Activated CD4-positive, alpha-beta T cell treated with anti-CD3 and anti-CD28 coated beads, Interleukin-10, Interleukin-2, amounts not matched to agents 100 ng/mL and 50 ng/mL, durations not matched to agents 16 hours and 8 hours (primary cell): ENCODE data around the gene BCOR.

ENCODE experiments used
- DNase-seq: peaks from one replicate; pipeline ENCODE4 v3.0.0-alpha.2; 2020

The BCOR gene

DNA sequence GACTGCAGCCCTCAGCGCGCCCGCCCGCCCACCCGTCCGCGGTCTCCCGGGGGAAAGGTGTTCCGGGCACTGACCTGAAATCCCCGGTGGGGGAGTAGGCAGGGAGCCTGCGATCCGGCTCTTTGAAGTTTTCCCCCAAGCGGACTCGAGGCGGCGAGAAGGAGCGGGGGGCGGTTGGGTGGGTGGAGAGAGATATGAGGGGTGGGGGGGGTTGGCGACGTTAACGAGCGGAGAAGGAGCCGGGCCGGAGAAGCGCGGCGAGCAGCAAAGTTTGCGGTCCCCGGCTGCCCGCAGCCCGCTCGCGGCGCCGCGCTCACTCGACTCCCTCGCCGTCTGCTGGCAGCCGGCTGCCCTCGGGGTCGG is 636 bp downstream of the BCOR start:
- DNase-seq: no peak

DNA sequence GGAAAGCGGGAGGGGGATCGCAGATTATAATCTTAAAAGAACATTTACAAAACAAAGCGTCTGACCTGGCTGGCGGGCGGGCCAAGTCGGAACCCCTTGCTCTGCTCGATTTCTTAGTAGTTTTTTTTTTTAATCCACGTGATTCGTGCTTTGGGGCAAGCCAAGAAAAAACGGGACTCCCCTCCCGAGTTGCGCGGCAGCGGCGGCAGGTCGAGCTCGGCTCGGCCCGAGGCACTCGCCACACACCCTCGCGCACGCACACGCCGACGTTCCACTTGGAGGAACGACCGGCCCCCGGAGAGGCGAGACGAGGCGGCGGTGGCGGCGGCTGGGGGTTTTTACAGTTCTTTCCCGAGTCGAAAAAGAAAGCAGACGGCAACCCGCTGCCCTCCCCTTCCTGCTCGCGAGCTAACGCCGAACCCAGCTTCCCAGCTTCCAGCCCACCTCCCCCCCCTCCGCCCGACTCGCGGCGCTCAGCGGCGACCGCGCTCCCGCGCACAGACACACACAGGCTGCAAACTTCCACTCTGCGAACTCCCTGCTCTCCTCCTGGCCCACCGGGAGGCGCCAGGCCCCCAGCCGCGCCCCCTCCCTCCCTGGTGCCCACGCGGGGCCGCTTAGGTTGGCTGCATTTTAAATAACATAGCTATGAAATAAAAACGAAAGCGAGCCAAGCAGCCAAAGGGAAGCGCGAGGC is 1.2 kb downstream of the BCOR start:
- peak; percentile 57 for DNase-seq

DNA sequence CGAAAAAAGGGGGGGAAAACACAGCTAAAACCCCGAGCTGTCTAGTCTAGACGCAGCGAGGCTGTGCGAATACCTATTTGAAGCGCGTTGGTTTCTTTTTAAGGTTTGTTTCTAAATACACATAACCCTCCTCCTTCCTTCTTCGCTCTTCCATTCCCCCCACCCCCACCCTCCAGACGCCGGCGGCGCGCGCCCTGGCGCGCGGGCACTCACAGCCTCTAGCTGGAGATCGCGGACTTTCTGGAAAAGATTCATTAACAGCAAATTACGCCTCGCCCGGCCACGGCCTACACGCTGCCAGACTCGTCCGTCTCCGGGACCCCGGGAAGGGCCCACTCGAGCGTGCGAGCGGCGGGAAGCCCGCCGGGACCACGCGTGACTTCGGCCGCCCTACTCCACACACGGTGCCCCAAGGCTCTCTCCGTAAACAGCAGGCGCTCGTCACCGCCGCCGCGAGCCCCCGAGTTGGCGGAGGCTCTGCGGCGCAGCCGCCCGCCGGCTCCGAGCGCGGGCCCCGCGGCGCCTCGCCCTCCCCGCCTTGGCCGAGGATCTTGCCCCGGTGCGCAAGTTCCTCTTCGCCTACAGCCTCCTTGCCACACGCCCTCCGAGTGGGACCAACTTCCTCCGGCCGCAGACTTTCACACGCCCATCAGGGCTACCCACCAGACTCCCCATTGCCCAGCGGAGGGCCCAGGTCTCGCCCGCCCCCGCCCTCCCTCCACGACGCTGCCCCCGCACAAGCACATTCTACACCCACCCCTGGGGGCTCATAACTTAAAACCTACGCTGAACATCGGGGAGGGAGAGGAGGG is 2.0 kb downstream of the BCOR start:
- DNase-seq: peak; percentile 51

DNA sequence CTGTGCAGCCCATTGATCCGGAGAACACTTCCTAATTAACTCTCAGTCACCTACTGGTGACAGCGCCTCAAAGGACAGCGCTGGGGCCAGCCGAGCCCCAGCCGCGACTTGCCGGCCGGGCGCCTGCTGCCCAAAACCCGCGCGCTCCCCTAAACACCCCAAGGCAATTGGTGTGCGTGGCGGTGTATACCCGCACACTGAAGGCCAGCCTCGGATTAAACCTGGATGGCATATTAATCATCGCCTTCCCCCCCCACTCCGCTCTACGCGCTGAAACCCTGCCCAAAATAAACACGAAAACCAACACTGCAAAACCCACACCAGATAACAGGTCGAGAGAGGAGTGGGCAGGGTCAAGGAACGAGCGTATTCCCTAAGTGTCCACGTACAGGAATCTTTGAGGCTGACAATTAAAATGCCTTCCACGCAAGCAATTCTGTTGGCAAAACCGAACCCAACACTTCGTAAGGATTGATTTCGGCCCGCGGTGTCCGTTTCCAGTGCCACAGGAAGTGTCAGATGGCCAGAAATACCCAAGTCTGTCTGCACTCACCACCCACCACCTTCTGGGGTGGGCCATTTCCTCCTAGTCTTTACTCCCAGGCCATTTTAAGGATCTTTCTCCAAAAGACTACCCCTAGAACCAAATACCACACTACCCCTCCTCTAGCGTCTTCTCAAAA is 2.7 kb downstream of the BCOR start:
- DNase-seq: no peak

DNA sequence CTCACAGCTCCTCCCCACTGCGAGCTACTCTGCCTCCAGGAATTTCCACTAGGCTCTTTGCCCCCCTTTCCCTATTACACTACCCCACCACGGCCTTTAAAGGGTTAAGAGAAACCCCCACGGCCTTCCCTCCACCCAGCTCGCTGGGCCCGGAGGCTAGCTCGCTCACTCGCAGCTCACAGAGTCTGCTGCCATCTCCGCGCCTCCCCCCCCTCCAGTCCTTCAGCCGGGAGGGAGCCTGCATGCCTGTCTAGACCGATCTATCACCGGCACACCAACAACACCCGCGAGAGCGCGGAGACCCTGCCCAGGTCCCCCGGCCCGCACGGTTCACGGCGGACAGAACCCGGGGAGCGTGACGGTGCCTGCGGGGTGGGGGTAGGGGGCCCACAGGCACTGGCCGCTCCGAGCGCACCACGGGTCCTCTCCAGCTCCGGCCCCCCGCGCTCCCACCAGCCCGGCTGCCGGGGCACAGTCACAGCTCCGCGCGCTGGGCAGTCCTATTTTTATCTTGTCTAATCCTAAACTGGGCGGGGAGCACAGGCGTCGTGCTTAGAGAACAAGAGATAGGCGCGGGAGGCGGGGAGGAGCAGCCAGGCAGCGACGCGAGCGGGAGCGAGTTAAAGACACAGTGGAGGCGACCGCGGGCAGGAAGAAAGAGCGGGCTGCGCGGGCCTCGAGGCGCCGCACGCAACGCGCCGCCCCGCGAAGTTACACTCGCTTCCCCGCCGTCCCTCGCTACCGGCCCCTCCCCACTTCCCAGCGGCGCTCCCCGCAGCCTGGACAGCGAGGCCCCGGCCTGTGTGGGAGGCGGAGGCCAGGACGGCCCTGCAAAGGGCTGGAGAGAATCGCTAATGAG is 3.5 kb downstream of the BCOR start:
- DNase-seq: peak; percentile 46

DNA sequence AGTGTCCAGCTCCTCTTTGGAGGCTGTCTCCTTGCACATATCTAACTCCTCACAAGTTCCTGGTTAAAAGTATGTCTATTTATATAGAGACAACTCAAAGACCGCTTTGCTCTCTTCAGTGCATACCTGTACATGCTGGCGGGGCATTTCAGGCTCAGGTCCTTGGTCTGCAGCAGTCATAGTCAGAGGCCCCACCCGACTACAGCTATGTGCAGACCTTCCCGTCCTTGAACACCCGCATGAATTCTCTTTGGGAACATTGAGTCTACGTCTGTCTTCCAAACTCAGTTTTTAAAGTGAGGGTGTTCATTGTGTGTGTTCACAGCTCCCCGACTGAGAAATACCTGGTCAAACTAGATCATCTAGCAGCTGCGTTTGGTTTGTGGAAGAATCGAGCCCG is 4.2 kb downstream of the BCOR start:
- DNase-seq: no peak

DNA sequence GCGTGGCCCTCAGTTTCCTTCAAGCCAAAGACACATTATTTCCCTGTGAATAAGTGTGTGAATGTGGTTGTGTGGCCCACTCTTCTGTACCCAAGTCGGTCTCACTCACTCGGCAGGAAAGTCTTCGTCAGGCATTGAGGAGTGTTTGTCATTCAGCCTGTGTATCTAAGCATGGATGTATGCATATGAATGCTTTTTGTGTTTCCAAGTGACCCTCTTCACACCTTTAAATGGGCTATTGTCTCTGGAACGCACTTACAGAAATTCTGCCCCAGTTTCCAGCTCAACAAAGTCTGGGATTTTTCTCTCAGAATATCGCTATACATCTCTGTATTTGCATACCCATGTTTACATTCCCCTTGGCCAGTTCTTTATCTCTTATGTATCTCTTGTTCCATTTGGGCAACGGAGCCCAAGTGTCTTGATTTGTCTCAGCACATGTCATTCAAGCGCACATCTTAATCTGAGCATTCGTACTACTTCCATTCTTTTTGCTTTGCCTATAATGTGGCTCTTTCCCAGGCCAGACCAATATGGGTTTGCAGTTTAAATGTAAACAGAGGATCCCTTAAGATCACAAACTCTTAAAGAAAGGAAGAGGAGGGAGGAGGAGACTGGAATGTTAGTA is 4.8 kb downstream of the BCOR start:
- DNase-seq: no peak

DNA sequence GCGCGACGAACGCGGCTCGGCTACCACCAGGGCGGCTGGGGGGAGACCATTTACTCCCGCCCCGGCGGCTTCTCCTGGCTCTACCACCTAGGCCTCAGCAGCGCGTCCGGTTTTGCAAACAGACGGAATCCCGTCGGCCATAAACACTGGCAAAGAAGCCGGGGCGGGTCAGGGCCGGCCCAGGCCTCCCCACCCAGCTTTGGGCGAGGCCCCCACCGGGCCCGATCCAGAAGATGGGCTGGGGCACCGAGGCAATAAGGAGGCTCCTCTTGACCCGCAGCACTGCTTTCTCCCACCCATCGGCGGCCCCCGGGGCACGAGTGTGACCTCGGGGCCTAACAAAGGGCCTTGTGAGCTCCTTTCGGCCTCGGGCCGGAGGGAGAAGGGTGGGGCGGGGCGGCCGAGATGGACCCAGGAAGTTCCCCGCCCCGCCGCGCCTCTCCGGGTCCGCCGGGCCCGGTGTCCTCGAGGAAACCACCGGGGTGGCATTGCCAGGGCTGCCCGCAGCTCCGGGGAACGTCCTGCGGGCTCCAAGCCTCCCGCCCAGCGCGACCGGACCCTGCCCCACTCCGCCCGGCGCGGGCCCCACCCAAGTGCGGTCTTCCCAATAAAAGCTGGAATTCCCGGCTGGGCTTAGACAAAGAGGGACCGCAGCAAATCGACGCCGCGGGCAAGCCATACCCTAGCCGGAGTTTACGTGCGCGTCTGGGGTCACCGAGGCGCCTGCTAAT is 5.9 kb downstream of the BCOR start:
- DNase-seq: no peak

DNA sequence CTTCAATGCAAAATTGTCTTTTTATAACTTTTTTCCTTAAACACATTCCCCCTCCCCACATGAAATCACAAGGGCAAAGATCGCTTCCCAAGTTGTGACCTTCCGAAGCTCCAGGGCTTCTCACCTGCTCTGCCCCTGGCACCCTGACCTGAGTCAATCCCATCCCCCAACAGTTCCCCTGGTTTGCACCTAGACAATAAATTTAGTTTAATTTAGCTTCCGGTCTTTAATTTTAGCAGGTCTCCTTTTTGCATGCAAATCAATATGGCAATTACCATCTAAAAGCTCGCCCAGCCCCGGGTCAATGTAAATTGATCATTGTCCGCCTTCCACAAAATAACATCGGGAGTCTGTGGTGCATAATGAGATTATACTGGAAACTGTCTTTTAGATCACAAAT is 6.8 kb downstream of the BCOR start:
- no peak for DNase-seq

DNA sequence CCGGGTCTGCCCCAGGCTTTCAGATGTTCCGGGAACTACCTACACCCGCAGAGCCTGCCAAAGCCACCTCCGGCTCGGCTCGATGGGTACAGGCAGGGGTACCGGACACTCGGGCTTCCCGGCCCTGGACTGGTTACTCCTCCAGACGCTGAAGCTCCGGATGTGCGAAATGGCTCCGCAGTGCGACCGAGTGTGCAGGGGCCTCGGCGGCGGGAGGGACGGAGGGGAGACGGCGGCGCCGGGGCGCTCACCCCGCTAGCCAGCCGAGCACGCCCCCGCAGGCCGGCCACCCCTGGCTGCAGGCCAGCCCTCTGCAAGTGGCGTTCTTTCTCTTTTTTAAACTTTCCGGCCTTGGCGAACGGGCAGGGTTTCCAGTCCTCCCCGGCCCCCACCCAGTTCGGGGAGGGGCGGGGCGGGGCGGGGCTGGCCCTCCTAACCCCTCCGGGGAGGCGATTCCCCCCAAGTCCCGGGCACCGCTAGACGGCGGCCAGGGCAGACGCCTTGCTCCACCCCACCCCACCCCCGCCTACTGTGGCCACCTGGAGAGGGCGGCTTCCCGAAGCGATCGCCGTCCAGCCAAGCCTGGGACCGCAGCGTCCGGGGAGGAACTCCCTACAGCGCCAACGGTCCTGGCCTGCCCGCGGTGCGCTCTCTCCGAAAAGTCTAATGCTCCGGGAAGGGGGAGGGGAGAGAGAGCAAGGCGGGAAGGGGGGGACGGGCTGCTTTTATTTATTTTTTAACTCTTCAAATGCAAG is 7.5 kb downstream of the BCOR start:
- no peak for DNase-seq

DNA sequence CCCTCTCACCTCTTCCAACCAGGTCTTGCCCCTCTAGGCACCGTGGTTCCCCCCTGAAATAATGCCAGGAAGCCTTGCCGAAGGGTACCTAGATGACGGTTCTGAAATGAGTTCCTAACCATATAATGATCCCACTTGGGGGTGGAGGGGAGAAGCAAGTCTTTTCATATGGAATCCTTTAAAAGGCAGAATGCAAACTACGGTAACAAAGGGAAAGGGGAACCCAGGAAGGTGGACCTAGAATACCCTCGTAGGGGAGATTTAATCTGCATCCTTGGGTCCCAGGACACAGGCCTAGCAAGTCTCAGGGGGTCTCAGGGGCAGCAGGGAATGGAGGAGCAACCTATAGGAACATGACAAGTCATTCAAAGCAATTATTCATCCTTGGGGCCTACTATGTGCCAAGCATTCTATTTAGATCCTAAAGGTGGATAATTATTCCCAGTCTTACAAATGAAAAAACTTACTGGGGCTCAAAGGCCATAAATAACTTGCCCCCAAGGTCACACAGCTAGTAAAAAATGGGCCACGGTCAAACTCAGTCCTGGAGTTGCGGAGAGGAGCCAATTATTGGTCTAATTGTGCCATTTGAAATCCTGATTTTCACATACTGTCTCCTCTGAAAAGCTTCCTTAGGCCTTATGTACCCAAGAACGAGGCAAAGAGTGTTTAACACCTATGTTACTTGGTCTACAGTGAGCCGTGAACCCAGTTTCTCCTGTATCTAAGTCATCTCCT is 8.8 kb downstream of the BCOR start:
- DNase-seq: no peak

DNA sequence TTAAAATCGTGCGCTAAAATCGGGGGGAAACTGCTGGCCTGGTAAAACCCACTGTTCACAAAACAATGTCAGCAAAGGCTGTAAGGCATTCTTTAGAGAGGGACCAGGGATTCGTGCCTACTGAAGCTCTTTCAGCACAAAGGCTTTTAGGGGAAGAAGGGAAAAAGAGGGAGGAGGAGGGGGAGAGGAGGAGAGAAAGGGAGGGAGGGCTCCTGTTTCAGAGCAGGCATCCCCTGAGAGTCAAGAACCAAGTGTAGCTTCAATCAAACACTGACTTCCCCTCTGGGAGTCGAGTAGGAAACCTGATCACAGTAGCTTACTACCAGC is 9.5 kb downstream of the BCOR start:
- no peak for DNase-seq

DNA sequence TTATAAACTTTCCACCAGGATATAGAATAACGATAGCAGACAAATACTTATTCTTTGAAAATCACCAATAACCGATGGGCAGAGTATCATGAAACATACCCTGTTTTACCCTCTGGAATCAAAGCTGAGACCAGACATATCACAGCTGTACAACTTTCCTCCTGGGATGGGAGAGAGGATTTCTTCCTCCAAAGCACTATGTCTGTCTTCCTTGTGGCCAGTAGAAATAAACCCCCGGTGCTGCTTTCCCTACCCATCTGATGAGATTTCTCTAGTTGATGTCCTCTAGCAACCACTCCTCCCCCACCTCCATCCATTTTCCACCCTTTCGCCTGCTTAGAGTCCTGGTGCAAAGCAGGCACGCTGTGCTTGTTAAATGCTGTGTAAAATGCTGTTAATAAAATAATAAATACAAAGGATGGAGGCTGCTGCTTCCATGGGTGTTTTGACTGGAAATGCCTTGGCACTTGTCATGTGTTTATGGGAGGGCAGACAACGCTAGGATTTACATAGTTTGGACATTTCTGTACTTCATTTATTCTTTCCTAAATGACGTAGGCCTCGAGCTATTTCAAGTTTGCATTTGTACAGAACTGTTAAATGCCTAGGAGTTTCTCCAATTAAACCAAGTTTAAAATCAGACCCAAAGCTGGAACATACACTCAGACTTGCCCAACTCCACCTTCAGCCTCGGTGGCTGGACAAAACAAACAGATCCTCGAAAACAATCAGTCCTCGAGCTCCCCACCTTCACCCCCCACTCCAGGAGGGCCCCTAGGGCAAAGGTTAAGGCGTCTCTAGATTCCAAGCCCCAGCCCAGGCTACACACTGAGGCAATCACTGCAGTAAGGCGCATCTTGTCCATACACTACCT is 10.1 kb downstream of the BCOR start:
- DNase-seq: no peak

DNA sequence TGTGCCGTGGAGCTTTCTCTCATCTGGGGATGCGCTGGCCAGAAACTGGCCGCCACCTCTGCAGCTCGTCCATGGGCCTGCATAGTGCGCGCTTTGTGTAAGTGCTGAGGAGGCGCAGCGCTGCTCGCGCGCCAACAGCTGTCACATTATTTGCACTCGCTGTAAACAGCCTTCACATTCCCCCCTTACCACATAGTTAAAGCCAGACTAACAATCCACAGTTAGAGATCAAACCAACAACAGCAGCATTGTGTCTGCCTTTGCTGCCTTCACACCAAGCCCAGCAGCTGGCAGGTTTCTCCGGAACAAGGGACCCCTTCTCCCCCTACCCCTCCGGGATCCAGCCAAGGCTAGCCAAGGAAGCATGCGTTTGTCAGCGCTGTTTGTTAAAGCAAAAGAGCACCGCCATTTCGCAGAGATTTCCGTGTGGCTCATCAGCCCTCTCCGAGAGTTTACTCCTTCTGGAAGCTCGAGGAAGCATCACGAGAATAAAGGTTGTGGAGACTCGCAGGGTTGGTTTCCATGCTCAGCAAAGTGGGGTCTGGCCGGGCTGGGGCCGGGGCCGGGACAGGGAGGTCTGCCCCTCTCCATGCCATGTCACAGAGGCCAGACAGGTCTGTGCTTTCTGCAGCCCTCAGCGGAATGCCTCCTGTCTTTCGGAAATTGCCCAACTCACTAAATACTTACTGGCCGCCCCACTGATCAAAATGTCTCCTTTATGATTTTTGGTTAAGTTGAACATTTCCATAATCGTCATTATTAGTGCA is 11.0 kb downstream of the BCOR start:
- no peak for DNase-seq

DNA sequence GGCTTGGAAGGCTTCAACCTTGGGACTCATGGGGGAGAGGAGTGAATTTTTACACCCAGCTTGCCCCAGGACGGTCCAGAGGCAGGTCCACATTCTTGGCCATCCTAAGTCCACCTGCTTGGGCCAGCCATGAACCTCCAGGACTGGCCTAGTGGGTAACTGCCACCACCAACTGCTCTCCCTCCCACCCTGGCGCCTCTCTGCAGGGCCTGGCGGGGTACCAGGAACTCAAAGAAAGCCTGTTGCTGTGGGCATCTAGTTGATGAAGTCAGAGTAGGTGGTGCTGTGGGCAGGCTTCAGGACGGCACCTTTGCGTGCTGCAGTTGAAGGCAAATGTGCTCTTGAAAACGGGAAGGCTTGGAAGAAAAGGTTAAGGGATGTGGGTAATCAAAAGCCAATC is 12.0 kb downstream of the BCOR start:
- no peak for DNase-seq

DNA sequence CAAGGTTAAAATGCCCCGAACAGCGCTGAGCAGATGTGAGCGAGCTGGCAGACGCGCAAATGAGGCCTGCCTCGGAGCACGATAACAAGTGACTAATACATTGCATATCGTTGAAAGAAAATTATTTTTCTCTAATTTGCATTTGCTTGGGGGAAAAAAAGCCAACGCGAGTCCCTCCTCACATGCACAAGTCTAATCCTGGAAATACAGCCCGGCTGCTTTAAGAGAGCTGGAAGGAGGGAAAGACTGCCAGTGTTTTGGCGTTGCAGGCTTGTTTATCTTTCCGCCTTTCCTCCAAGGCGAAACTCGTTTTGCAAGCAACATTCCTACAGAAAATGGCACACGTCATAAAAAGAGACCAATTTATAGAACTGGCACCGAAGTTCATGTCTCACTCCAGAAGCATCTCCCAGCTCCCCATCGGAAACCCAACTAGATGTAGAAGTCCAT is 12.6 kb downstream of the BCOR start:
- DNase-seq: no peak

DNA sequence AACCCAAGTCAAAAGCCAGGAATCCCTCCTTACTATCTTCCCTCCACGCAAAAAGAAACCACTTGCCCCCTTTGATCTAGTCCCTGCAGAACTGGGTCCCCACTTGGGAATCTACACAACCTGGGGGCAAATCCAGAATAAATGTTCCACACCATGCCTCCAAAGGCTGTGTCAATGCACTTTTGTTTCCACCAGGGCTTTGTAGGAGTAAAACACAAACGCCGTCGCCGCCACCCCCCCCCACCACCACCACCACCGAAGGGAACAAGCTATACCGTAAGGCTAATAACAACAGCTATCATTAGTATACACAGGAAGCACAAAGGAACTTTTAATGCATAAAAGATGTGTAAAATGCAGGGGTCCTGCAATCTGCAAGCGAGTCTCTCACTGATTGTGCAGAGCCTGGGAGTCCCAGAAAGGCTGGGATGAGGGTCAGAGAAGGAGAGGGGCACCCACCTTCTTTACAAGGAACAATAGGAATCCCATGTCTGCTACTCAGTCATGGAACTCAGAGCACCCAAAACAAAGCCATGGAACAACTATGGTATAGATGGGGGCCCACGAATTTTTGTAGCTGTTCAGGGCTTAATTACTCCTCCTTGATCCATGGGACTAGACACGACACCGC is 13.2 kb downstream of the BCOR start:
- DNase-seq: no peak

DNA sequence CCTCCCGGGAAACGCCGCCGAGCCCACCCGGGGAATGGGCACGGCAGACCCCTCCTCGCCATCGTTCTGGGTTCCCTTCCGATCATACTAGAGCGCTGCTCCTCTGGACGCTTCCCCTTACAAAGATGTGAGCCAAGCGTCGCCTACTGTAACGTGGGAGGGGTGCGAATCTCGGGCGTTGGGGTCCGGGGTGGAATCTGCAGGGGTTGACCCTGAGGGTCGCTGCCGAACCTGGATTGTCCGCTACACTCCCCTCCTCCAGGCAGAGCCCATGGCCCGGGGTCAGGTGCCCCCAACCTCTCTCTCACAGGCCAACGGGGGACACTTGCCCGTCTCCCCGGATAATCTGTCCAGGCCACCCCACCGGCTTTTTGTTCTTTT is 13.8 kb downstream of the BCOR start:
- no peak for DNase-seq
